Measurements from ENCODE around the gene LSAMP.
A peak's percentile ranks its signal among the peaks of the same experiment; 100 is the strongest.
"Not testable (repeated sequence)": the region's sequence is repeated elsewhere in the genome, so short reads cannot be mapped to it uniquely, and the experiment has no call there.

LSAMP gene

GRCh38 chr3:116087426-116087825, 357.9 kb downstream of the LSAMP start:
- DNase-seq, result no peak

DNA sequence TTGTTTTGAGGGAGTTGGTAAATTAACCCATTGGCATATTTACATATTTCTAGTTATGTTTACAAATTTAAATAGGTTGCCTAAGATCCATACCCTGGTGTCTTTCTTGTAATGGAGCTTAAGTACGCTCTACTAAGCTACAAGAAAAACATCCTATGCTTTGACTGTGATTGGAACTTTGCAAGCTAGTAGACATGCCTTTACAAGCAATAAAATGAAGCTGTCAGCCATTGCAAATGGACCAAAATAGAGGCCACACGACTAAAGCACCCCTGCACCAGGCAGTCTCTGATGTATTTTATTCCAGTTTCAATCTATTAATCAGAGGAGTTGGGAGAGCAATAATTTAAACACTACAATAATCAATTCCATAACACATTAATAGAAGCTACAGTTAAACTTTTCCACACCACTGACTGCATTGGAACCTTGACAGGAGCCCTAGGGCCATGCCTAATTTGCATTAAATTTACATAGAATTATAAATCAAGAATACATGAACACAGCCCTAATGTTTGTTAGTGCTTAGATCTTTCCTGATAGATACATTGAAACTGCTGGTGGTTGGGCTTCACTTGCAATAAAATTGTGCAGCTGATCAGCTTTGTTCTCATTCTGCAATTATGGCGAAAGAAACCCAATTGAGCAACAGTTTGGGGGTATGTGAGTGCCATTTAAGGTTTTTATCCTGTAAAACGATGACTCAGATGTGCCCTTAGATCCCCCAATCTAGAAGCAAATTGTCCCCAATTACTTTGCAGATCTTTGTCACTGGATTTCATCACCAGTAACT, 360.1 kb downstream of the LSAMP start:
- DNase-seq, result no peak

- no peak for DNase-seq
Observed at GRCh38 chr3:116083683-116084082, 361.6 kb downstream of the LSAMP start.

DNA sequence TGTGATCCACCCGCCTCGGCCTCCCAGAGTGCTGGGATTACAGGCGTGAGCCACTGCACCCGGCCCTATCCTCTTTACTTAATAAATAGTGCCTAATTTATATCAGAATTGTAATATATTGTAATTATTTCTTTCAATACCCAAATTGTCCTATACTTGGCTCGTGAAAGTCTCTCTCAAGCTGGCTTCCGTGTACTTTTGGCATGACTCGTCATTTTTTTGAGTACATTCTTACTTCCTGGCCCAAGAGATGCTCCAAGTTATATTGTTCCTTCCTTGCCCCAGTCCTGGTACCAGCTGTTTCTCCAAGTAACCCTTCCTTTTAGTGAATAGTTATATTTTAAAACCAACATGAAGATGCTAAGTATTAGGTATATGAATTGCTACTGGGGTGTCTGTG, 366.7 kb downstream of the LSAMP start:
- no peak for DNase-seq

DNA sequence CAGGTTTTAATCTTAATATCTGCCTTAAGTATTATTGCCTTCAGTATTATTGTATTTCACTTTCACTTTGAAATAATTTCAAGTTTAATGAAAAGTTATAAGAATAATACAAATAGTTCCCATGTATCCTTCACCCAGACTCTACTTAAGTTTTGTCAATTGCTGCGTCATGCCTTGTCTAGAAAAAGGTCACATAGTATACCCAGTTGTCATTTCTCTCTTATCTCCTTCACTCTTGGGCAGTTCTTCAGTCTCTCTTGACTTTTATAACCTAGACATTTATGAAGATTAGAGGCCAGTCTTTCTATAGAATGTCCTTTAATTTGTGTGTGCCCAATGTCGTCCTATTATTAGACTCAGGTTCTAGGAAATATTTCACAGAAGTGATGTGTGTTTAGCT, 367.7 kb downstream of the LSAMP start:
- no peak for DNase-seq

DNA sequence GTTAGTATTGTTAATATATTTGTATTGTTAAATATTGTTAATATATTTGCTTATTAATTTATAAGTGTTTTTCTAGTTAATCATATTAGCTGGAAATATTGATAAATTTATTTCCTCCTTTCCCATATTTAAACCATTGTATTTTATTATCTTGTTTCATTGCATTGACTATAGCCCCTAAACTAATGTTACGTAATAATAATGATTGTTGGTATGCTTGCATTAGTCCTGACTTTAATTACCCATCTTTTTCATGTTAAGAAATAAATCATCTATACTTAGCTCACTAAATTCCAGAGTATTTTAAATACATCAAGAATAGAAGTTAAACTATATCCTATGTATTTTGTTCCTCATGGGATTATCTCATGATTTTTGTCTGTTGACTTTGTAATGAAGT, 368.2 kb downstream of the LSAMP start:
- DNase-seq, result no peak

DNA sequence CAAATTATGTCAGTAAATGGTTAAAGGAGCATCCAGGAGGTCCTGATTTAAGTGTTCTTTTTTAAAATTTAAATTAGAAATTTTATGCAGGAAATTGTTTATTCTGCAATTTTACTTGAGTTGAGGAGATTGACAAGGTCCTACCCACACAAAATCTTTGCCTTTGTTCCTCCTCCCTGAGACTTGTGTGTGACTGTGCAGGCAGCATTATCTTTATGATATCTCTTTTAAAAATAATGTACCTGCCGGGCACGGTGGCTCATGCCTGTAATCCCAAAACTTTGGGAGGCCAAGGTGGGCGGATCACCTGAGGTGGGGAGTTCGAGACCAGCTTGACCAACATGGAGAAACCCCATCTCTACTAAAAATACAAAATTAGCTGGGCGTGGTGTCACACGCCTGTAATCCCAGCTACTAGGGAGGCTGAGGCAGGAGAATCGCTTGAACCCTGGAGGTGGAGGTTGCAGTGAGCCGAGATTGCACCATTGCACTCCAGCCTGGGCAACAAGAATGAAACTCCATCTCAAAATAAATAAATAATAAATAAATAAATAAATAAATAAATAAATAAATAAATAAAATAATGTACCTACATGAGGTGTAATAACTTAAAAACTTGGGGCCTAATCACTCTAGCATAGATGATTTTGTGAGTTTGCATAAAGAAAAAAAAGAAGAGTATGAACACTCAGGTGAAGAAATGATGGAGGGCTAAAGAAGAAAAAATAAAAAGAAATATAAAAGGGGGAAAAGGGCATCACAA, 374.6 kb downstream of the LSAMP start:
- DNase-seq, result not testable (repeated sequence)

DNA sequence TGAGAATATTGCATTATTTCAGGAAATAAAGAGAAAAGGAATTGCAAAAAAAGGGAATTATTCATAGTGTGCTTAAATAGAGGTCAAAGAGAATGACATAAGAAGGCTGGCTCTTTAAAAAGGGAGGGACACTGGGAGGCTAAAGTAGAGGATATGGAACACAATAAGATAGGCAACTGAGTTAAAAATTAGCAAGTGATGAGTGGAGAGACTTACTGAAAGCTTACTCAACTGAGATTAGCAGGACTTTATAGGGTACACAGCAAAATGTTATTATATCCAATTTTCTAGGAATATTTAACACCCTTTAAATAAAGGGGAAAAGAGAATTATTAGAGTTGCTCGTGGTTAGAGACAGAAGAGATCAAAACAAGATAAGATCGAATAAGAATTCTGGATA, 375.2 kb downstream of the LSAMP start:
- no peak for DNase-seq

- DNase-seq, result no peak
Observed at GRCh38 chr3:116069024-116069423, 376.3 kb downstream of the LSAMP start.

- no peak for DNase-seq
Observed at GRCh38 chr3:116067326-116067725, 378.0 kb downstream of the LSAMP start.

DNA sequence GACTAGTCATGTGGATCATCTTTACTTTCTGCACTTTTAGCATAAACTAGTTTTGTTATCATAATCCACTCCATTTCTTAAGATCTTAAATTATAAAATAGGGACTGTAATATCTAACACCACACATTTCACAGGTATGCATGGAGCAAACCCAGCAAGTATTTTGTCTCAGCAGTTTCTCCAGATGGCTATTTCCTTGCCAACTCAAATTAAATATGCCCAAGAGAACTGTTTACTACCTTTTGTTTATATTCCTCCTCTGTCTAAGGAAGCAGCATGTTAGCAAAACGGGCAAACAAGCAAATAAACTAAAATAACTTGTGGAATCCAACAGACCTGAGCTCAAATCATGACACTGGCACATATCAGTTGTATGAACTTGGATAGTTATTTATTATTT, 379.8 kb downstream of the LSAMP start:
- no peak for DNase-seq

- no peak for DNase-seq
Observed at GRCh38 chr3:116064646-116065045, 380.6 kb downstream of the LSAMP start.

- peak; percentile 37 for DNase-seq
Observed at GRCh38 chr3:116059421-116060096, 385.7 kb downstream of the LSAMP start.

DNA sequence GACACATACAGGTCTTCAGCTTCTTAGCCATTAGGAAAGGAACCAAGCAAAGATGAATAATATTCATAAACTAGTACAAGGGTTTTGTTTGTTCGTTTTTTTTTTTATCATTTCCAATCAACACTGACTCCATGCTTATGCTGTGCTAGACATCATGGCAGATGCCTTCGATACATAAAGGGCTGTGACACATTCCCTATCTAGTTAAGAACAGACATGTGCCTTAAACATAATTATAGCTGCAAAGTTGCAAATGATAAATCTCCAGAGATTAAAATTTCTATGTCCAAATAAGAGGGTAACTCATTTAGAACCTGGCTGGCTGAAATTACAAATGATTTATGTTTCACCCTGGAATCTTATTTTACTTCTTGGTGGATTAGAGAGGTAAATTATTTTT, 386.4 kb downstream of the LSAMP start:
- DNase-seq, result no peak

- no peak for DNase-seq
Observed at GRCh38 chr3:116057400-116058006, 387.8 kb downstream of the LSAMP start.

DNA sequence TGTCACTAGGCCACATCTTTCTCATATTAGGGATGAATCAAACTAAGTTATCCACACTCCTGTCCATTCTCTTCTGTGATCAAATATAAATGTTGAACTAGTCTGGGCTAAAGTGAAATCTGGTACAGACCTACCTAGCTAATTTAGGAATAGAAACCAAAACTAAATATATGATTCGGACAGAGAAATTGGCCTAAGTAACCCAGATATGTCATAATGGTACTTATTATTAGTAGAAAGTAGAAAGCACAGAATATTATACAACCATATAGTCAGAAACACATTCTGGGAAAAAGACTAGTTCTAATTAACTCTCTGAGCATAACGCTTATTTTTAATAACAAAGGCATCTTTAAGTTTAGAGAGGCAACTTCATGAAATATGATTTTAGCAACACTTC, 389.0 kb downstream of the LSAMP start:
- no peak for DNase-seq

- no peak for DNase-seq
Observed at GRCh38 chr3:116053017-116053416, 392.3 kb downstream of the LSAMP start.

GRCh38 chr3:116052602-116053001, 392.7 kb downstream of the LSAMP start:
- DNase-seq, result no peak

- no peak for DNase-seq
Observed at GRCh38 chr3:116051586-116051985, 393.7 kb downstream of the LSAMP start.

DNA sequence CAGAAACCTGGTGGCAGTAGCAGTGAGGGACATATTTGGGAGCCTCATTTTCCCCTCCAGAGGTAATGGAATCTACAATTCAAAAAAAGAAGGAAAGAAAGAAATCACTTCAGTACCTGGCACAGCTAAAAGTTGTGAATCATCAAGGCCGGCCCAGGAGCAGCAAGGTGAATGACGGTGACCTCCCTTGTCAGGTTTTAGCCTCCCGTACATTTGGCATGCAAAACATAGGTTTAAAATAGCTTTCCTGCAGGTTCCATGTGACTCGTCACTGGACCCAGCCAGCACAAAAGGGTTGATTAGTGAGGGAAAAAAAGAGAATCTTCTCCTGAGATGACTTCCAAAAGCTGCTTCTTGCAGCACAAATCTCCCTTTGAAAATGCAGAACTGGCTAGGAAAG, 394.2 kb downstream of the LSAMP start:
- no peak for DNase-seq

DNA sequence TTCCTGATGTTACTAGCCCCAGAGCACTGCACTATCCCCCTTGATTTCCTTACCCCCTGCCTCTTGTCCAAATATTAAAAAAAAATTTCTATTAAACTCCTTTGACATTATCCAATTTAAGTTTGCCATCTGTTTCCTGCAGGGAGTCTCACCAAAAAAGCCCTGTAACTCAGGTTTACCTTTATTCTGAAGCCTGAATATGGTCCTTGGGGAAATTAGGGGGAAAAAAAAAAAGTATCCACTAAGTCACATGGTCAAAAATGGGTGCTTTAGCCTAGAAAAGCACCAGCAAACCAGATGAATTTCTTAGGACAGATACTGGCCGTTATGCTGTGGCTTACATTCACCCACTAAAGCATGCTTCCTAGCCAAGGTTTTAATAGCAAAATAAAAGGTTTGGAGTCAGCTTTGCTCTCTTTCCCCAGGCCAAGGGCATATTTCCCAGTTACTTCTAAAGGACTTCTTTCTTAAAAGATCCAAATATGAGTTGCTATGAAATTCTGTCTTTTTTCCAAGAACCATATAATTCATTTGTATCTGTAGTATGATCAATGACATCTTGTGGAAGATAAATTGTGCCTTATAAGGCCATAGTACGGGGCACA, 394.9 kb downstream of the LSAMP start:
- DNase-seq, result no peak

DNA sequence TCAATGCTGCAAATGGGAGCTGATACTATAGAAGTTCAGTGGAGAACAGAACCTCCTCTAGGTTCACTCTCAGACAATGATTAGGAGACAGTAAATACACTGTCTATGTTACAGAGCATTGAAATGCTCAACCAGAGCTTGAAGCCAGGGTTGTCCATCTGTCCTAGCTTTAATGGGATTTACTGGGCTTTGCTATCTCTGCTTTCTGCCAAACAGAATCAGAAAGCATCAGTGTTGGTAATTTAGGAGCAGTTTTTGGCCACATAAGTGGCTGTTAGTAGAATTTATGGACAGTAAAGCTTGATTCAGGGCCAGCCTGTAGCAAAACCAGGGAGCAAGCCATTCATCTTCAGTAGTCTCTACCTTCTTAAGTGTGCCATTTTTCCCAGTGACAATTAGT, 396.3 kb downstream of the LSAMP start:
- DNase-seq, result no peak

DNA sequence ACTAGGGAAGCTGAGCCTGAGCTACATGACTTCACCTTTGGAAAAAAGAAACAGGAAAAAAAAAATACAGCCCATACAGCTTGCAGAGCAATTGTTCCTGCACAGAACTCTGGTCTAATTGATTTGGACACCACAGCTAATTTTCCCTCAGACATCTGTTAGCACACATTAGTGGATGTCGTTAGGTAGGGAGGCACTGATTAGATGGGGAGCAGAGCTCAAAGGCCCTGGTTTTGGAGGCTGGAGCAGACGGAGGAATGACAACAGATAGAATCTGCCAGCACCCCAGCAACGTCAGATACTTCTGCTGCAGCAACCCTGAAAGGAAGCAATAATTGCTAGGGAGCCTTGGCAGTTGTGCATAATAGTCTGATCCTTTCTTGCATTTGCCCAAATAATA, 398.9 kb downstream of the LSAMP start:
- DNase-seq, result no peak

Data from DMS79 treated with DMSO at 0.1 percent for 48 hours (cell line).